Endodermal cell (in vitro differentiated cells): ENCODE data around the gene ACSM6. TPM values are rescaled to one million over a fixed set of nuclear protein-coding genes. Genes with fewer than 3 reads are reported as not detected.

ENCODE experiments used
- DNase-seq: peaks from one replicate; pipeline ENCODE4 v3.0.0-alpha.2; 2017
- H3K27ac ChIP-seq: 2 replicates; pipeline ENCODE4 v1.5.1; 2013; ENCODE audit warnings: mild to moderate bottlenecking, low read depth, low read length, moderate library complexity
- H3K27me3 ChIP-seq: 2 replicates; pipeline ENCODE4 v1.6.1; 2013; ENCODE audit warnings: mild to moderate bottlenecking, low read length, moderate library complexity; ENCODE audit not compliant: insufficient read depth, control insufficient read depth, poor library complexity, severe bottlenecking
- H3K36me3 ChIP-seq: 2 replicates; pipeline ENCODE4 v1.7.0; 2013; ENCODE audit warnings: mild to moderate bottlenecking, low read length, moderate library complexity; ENCODE audit not compliant: control insufficient read depth, insufficient read depth
- H3K4me1 ChIP-seq: one replicate; pipeline ENCODE4 v1.7.0; 2013; ENCODE audit warnings: low read length; ENCODE audit not compliant: control insufficient read depth, insufficient read depth
- H3K4me3 ChIP-seq: 2 replicates; pipeline ENCODE4 v1.5.1; 2013; ENCODE audit warnings: mild to moderate bottlenecking, low read length, moderate library complexity
- H3K9ac ChIP-seq: 2 replicates; pipeline ENCODE4 v1.6.1; 2013; ENCODE audit warnings: mild to moderate bottlenecking, low read length, moderate library complexity; ENCODE audit not compliant: poor library complexity, severe bottlenecking; ENCODE audit errors: extremely low read depth
- H3K9me3 ChIP-seq: 2 replicates; pipeline ENCODE4 v1.6.1; 2013; ENCODE audit warnings: mild to moderate bottlenecking, low read length, moderate library complexity; ENCODE audit not compliant: control insufficient read depth
- H3K27ac Mint-ChIP-seq: 2 replicates; pipeline ENCODE4 v1.8.0; 2020; ENCODE audit warnings: mixed read lengths
- H3K27me3 Mint-ChIP-seq: 2 replicates; pipeline ENCODE4 v1.8.0; 2021; ENCODE audit warnings: mild to moderate bottlenecking, mixed read lengths; ENCODE audit not compliant: insufficient read depth
- H3K36me3 Mint-ChIP-seq: 2 replicates; pipeline ENCODE4 v1.8.0; 2020; ENCODE audit warnings: low read depth, mixed read lengths
- H3K4me1 Mint-ChIP-seq: 2 replicates; pipeline ENCODE4 v1.8.0; 2020; ENCODE audit warnings: mixed read lengths
- H3K4me3 Mint-ChIP-seq: 2 replicates; pipeline ENCODE4 v1.8.0; 2020; ENCODE audit warnings: mild to moderate bottlenecking, moderate library complexity, mixed read lengths
- H3K9me3 Mint-ChIP-seq: 2 replicates; pipeline ENCODE4 v1.8.0; 2020; ENCODE audit warnings: mild to moderate bottlenecking, mixed read lengths
- CTCF ChIP-seq: fragments of 200-600 bp; sonication (generic); conservative IDR thresholded peaks from 2 replicates; pipeline ENCODE4 v1.5.0; 2021; ENCODE audit warnings: antibody characterized with exemption, mild to moderate bottlenecking
- WGBS, 2 experiments: methylation state at CpG; one replicate each; pipeline versions ENCODE4 v1.1.5 to v1.1.7; 2013; ENCODE audit warnings: missing lambda C conversion rate in 2 of 2, mixed read lengths in 1 of 2; ENCODE audit not compliant: insufficient coverage in 1 of 2, insufficient read length in 1 of 2; 5-methylcytosine and 5-hydroxymethylcytosine counted together
- total RNA-seq, 2 donors: library from RNA; stranded (reverse); fragmentation: NEBNext Ultra II Directional in 1 of 2; extraction: Animal tissue kit (Norgen Biotek cat#: 25700) in 1 of 2; gene quantifications; 2 replicates in 1 of 2; 3 replicates in 1 of 2; pipeline ENCODE4 v1.2.1, GENCODE V29; 2021

ACSM6 gene
- total RNA-seq, 2 donors from 2014 or later, result not detected

- Mint-ChIP-seq H3K27me3 (no peaks in the 10 kb centered on the region), H3K4me3 (no peak overlapping the region), H3K27ac (no peak overlapping the region), H3K4me1 (peaks cover 5% of the 10 kb centered on the region), H3K36me3 (peaks cover 76% of the 10 kb centered on the region), H3K9me3 (peaks cover 8% of the 10 kb centered on the region)
- 80 to 96% methylated on average over 2 to 3 of the region's 4 CpGs for WGBS, 2 experiments
- no peaks in the 10 kb centered on the region for H3K27me3 ChIP-seq
- H3K4me1 ChIP-seq, result peaks cover under 1% of the 10 kb centered on the region
- peaks cover 8% of the 10 kb centered on the region for H3K9me3 ChIP-seq
- no peak for DNase-seq
- H3K27ac ChIP-seq, result no peak overlapping the region
- no peak for TF ChIP-seq CTCF
- no peak overlapping the region for H3K9ac ChIP-seq
- no peak overlapping the region for H3K4me3 ChIP-seq
- peaks cover 100% of the 10 kb centered on the region for H3K36me3 ChIP-seq
Observed at GRCh38 chr10:95241533-95241932, 47.5 kb downstream of the ACSM6 start.

DNA sequence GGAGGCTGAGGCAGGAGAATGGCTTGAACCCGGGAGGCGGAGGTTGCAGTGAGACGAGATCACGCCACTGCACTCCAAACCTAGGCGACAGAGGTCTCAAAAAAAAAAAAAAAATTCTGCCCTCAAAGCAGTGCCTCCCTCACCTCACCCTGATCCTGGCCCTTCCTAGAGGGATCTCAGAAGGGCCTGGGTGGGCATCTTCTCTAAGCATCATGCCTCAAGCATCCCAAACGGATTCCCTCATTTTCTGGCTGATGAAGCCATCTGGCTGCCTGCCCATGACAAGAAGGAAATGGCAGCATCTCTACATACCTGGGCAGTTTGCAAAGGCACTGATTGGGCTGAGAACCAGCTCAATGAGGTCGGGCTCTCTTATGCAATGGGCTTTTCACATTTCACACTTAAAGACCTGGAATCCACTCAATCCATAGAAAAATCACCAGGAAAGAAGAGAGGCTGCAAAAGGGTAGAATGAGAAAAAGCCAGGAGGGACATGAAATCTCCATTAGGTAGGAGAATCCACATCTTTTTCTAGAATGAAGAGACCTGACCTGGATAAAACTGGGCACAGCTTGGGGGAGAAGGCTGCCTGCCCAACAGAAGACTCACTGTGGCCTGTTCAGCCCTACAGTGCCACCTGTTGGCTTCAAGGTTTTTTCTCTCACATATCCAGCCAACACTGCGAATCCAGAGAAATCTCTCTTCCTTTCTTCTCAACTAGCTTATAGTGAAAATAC lies 48.7 kb downstream of the ACSM6 start:
- Mint-ChIP-seq H3K27ac (no peak overlapping the region), H3K4me3 (no peak overlapping the region), H3K4me1 (peaks cover 14% of the 10 kb centered on the region), H3K36me3 (peaks cover 67% of the 10 kb centered on the region), H3K9me3 (peaks cover 8% of the 10 kb centered on the region), H3K27me3 (no peaks in the 10 kb centered on the region)
- Histone ChIP-seq H3K4me1 (peaks cover 11% of the 10 kb centered on the region), H3K27me3 (no peaks in the 10 kb centered on the region), H3K4me3 (no peak overlapping the region), H3K27ac (no peak overlapping the region), H3K9ac (no peak overlapping the region), H3K36me3 (peaks cover 100% of the 10 kb centered on the region), H3K9me3 (peaks cover 8% of the 10 kb centered on the region)
- TF ChIP-seq CTCF, result peak; percentile 86
- peak; percentile 82 for DNase-seq
- WGBS, 2 experiments, result 80 to 85% methylated on average over 7 to 8 of the region's 8 CpGs

DNA sequence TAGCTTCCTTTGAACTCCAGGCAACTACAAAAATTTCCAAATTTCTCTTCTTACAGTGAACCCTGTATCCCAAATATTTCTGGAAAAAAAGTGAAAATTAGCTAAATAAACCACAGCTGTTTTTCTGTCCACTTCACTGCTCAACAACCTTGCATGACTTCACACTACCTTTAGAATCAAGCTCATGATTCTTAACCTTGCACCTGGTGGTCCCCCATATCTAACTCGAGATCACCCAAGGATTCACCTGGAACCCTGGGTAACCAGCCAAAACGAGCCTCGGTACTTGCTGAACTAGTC lies 49.2 kb downstream of the ACSM6 start:
- peaks cover 67% of the 10 kb centered on the region for H3K36me3 Mint-ChIP-seq
- 78% methylated on average over 3 of the region's 3 CpGs; no CpG with 5 or more reads in 1 of the 2 experiments for WGBS, 2 experiments
- Histone ChIP-seq H3K9me3 (peaks cover 8% of the 10 kb centered on the region), H3K36me3 (peaks cover 100% of the 10 kb centered on the region), H3K4me1 (peaks cover 11% of the 10 kb centered on the region), H3K27ac (no peak overlapping the region), H3K27me3 (no peaks in the 10 kb centered on the region), H3K9ac (no peak overlapping the region), H3K4me3 (no peak overlapping the region)
- H3K9me3 Mint-ChIP-seq, result peaks cover 8% of the 10 kb centered on the region
- no peak overlapping the region for H3K4me3 Mint-ChIP-seq
- peaks cover 19% of the 10 kb centered on the region for H3K4me1 Mint-ChIP-seq
- no peak for DNase-seq
- no peaks in the 10 kb centered on the region for H3K27me3 Mint-ChIP-seq
- TF ChIP-seq CTCF, result peak; percentile 6
- no peak overlapping the region for H3K27ac Mint-ChIP-seq
